ENCODE data around the gene TSPAN9.

TSPAN9 gene, protein sequence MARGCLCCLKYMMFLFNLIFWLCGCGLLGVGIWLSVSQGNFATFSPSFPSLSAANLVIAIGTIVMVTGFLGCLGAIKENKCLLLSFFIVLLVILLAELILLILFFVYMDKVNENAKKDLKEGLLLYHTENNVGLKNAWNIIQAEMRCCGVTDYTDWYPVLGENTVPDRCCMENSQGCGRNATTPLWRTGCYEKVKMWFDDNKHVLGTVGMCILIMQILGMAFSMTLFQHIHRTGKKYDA

DNA sequence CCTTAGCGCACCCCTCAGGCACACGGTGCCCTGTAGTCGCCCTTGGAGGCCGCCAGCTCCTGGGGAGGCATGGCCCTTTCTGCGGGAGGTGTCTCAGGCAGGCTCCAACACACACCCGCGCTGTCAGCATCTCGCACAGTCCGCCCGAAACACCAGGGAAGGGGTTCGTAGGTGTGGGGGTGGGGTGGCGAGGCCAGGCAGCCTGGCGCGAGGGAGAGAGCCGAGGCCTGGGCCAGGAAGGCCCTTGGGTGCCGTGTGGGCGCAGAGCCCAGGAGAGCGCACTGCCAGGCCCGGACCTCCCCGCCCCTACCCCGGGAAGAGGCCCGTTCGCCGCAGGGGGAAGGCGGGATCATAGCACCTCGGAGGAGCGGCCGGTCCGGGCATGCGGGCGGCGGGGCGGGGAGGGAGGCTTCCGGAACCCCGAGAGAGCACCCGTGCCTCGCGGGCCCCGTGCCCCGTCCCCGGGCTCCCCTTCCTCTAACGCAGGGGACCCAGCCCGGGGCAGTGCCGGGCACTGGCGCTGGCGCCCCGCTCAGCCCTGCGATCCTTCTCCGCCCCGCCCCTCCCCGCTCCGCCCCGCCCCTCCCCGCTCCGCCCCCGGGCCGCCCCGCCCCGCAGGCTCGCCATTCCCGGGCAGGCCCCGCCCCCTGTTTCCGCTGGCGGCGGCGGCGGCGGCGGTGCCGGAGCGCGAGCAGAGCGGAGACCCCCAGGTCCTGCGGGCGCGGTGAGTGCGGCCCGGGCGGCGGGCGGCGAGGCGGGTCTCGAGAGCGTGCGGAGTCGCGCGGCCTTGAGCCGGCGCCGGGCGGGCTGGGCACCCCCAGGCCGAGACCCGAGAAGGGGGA is at the start of gene TSPAN9:
TSPAN9 (plus strand) TSS at position 650 of the 842 bp plus-strand sequence. CDS start 123,815 bp downstream, outside the sequence.
- no peak for DNase-seq (ENCODE audit: low read depth)

DNA sequence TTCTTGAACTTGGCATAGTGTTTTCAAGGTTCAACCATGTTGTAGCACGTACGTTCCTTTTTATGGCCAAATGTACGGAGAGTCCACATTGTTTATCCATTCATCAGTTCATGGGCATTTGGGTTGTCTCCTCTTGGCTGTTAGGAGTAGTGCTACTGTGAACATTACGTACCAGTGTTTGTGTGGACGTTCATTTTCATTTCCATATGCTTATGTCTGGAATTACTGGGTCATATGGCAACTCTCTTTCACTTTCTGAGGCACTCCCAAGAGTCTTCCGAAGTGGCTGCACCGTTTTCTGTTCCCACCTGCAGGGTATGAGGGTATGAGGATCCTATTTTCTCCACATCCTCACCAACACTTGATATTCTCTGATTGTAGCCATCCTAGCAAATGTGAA is 49.1 kb upstream of the TSPAN9 start:
- no peak for DNase-seq (ENCODE audit: low read depth)

DNA sequence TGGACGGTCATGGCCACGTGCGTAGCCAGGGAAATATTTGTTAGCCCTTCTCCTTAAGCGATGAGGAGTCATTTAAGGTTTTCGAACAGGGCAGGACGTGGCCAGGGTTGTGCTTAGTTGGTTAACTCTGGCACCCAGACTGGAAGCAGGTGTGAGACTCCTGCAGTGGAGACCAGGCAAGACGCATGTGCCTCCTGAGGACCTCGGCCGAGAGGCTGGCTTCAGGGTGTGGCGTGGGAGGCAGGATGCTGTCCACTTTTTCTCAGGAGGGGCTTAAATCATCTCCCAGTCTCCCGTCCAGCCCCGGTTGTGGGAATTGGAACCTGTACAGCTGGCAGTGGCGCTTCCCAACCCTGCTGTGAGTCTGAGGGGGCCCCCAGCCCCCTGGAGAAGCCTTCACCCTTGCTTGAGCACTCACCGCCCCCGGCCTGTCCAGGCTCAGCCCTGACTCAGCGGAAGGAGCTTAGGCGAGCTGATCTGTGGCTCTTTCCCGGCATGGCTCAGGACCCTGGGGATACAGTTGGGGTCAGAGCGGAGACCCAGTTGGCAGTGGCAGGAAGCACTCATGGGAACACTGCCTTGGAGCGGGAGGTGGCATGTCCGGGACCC is 46.3 kb upstream of the TSPAN9 start:
- DNase-seq (ENCODE audit: low read depth): no peak

DNA sequence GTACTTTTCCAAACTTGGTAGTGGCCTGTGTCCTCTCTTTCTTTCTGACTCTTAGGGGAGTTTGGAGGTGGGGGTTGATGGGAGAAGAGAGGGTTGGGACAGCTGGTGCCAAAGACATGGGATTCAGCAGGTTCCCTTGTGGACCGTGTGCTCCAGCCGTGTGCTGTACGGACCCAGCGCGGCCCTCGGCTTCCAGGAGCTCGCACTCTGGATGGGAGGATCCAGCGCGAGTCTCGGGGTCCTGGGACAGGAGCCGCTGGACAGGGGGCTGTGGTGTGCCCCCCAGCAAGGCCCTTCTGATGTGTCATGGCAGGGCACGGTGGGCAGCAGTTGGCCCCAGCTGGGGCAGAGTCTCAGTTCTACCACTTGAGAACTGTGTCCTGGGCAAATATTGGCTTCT is 45.0 kb upstream of the TSPAN9 start:
- no peak for DNase-seq (ENCODE audit: low read depth)

DNA sequence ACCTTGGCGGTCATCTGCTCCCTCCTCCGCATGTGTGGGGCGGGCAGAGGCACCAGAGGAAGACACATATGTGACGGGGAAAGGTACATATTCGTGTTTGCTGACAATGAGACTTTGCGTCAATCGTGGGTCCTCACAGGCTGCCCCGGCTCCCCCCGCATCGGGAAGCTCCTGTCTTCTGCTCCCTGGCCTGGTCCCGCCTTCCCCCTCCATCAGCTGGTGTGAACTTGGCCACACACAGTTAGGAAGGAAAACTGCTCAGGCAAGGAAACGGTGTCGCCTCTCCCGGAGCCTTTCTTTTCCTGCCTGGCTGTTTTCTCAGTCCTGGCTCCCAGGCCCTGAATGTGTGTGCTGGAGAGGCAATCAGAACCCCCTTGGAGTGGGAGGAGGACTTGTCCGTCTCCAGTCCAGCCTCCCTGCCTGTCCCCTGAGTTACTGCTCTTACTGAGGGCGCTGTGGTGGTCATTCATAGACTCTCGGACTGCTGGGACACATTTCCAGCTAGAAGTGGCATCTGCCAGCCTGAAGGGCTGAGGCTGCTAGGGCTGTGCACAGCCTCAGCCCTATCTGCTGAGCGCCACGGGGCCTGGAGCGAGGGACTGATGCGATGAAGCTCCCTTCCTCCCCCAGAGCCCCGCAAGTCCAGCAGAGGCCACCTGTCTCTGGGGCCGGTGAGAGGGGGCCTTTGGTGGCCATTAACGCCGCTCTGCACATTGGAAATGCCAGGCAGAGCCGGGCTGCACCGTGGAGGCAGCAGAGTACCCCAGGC is 44.2 kb upstream of the TSPAN9 start:
- DNase-seq (ENCODE audit: low read depth): no peak

DNA sequence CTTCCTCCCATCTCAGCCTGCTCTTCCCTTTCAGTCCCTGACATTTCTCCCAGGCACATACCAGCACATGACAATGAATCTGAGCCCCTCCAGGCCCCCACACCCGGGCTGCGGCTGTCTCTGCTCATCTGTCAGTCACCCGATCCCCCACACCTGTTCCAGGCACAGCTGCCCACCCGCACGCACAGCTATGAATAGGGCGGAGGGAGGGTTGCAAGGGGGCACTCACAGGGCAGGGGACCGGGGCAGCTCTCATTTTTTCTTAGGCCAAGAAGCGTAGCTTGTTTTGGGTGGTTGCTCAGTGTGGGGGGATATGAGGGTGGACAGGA is 43.7 kb upstream of the TSPAN9 start:
- DNase-seq (ENCODE audit: low read depth): no peak

DNA sequence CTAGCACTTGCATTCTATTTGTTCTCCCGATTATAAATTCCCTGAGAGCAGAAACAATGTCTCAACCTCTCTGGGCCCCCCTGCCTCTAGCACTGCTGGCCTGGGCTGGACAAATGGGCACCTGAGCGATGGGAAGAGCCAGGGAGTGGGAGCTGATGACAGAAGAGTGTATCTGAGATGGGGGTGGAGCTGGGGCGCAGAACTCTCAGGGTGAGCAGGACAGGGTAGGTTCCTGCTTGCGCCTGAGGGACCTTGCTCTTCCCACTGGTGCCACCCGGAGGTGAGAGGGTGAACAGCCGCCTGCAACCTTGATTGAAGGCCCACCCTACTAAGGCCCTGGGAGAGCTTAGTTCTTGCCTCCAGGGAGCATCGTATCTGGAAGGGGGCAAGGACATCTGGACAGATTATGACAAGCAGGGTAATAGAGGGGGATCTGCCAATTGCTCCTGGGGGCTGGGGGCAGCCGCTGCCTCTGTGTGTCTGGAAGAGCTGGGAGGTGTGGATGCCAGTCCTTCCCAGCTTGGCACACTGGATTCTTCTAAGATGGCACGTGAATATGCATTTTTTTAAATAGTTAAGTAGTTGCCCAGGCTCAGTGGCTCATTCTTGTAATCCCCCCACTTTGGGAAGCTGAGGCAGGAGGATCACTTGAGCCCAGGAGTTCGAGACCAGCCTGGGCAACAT is 43.0 kb upstream of the TSPAN9 start:
- peak; percentile 7 for DNase-seq (ENCODE audit: low read depth)

DNA sequence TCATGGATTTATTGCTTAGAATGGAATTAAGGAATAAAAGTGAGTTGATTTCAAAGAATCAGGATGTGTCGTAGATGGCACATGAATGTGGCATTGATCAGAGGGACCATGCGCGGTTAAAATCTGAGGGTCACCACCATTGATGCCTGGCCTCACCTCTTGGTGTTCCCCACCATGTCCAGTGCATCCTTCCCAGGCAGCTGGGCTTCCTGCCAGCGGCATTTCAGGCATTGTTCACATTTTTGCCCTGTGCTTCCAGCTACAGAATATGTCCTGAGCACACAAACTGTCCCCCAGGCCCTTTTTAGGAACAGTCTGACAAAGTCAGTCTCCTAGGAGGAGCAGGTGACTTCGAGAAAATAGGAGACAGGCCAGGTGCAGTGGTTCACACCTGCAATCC is 42.0 kb upstream of the TSPAN9 start:
- no peak for DNase-seq (ENCODE audit: low read depth)

DNA sequence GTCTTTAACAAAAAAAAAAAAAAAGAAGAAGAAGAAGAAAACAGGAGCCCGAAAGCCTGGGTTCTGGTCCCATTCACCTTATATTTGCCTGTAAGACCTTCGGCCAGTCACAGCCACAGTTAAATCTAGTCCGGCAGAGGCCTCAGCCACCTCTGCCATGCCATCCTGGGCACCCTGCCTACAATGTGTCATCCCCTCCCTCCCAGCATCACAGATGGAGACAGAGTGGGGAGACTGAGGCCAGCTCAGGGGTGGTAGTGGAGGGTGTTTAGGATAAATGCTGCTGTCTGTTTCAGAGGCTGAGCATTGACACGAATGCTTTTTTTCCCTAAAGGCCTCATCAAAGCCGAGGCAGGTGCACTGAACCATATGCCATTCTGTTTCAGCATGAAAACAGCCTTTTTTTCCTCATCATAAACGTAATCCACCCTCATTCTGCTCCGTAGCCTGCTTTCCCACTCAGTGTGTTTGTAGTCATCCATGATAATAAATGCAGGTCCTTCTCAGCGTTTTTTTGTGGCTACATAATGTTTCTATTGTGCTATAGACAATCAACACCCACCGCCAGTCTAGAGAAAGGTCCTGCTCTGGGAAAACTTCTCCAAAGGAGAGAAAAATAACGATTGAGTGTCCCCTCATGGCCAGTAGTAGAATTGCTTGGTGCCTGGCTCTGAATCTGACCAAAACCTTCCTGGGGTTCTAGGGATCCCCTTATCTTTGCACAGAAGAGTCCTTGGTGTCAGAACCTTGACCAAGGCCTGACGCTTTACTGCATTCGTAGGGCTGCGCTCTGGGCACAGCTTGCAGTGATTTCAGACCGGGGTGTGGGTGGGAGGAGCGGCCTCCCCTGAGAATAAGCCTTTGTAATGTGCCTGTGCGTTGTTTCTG is 41.1 kb upstream of the TSPAN9 start:
- DNase-seq (ENCODE audit: low read depth): no peak

DNA sequence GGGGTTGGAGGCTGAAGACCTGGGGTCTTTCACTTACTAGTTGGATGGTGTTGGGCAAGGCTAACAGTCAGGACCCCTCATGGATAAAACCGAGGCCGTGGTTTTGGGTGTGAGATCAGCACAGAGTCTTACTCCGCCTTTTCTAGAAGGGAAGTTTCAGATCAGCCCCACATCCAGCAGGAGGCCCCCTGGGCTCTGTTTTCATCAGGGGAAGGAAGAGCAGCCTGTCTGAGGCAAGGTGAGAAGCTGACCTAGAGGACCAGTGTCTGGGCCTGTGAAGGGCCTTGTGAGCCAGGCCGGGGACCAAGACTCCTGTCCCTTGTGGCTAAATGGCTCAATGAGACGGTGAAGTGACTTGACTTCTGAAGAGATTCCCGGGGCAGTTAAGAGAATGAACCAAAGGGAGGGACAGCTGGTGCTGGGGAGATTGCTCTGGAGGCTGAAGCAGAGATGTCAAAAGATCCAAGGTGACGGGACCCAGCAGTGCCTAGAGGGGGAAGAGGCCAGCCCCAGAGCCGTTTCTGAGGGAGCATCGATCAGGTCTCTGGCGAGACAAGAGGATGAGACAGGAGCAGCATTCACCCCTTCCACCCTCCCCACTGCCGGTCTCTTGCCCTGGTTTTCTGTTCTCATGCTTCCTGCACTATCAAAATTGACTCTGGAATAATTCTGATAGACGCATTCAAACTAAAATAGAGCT is 40.1 kb upstream of the TSPAN9 start:
- DNase-seq (ENCODE audit: low read depth): no peak

DNA sequence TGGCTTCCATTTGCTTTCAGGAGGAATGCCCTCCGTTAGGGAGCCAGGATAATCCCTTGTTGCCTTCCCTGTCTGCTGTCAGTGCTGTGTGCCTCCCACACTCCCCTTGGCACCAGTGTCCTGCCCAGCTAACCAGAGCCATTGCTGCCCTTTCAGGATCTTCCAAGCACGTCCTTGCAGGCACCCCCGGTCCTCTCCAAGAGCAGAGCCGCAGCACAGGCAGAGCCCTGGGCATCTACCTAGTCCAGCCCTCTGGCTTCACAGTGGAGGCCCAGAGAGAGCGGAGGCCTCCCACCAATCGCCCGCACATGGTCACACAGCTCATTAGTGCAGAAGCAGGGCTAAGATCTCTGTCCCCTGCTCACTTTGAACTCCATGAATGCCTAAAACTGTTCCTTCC is 39.0 kb upstream of the TSPAN9 start:
- no peak for DNase-seq (ENCODE audit: low read depth)

DNA sequence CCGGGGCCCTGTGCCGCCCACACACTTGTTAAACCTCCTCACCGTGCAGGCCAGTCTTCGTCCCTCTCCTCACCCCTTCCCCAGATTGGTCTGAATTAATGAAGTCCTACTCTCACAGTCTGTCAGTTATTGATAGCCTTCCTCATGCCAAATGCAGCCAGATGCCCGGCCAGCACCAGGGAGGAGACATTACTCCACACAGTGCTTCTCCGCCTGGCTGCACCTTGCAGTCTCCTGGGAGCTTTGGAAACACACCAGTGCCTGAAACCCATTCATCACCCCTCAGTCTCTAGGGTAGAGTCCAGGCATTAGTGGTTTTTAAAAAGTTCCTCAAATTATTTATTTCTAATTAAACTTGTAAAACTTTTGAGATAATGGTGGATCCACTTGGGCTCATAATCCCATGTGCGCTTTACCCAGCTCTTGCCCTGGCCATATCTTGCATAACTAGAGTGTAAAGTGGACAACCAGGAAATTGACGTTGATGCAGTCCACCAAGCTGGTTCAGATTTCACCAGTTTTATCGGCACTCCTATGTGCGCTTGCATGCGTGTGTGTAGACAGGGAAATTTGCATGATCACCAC is 38.2 kb upstream of the TSPAN9 start:
- no peak for DNase-seq (ENCODE audit: low read depth)

DNA sequence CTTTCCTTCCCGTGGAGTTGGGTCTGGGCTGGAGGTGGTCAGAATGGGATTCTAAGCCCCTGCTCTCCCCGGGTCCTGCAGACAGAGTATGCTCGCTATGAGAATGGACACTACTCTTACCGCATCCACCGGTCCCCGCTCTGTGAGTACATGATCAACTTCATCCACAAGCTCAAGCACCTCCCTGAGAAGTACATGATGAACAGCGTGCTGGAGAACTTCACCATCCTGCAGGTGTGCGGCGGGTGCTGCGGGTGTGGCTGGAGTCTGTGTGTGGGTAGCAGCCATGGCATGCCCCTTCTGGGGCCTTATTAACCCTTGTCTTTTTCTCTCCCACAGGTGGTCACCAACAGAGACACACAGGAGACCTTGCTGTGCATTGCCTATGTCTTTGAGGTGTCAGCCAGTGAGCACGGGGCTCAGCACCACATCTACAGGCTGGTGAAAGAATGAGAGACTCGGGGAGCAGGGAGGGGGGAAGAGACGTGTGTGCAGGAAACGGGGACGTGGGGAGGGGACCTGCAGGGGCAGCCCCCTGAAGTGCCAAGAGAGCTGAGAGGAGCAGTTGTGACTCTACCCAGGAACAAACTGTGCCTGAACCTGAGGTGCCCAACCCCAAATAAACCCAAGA is 37.0 kb upstream of the TSPAN9 start:
- DNase-seq (ENCODE audit: low read depth): no peak

DNA sequence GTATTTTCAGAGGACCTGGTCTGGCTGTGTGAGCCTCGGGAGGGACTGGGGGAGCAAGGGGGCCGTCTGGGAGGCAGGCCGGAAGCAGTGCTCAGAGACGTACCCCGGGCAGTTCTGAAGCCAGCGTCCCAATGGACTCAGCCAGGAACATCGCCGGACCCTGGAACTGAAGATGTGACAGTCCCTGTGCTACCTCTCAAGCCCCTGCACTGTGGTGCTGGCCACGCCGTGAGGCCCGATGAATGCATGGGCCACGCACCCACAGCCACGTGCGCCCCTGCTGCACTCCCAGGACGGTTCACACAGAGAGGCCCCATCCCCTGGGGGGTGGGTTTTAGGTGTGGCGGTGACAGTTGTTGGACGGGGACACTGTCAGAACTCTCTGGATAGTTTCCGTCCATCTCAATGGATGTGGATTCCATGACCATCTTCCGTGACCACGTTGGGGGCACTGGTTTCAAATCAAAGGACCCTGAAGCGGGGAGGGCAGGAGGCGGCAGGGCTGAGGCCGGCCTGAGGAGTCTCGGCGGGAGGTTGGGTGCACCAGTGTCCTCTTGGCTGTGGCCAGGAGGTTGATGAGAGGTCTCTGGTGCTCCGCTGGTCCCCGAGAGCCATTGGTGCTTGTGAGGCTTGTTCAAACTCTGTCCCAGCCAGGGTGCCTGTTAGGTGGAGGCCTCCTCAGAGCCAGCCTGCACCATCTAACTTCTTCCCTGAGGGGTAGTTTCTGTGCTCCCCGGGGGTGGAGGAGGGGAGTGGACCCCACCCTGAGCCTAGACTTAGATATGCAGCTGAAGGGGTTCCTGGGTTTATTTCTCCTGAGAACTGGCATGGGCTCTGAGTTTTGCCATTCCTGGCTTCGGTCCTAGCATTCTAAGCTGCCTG is 36.3 kb upstream of the TSPAN9 start:
- no peak for DNase-seq (ENCODE audit: low read depth)

DNA sequence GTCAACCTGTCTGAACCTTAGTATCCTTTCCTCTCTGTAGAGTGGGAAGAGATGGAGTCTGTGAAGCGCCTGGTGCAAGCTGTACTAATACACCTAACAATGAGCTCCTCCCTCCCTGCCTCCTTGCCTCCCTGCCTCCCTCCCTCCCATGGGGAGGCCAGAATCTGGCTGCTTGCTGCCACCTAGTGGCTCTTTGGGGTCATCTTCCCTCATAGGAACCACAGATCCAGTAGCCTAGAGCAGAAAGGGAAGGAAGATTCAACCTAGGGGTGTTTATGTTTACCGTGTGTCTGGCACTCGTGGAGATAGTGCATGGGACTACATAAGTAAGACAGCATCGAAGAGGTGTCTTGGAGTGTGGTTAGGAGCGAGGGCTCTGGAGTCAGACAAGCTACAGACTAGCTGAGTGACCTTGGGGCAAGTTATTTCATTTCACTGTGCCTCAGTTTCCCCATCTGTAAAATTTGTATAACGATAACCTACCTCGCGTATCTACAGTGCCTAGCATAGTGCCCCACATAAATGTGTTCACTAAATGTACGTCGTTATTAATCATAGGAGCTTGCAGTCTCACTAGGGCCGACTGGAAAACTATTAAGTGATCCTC is 35.5 kb upstream of the TSPAN9 start:
- DNase-seq (ENCODE audit: low read depth): no peak

DNA sequence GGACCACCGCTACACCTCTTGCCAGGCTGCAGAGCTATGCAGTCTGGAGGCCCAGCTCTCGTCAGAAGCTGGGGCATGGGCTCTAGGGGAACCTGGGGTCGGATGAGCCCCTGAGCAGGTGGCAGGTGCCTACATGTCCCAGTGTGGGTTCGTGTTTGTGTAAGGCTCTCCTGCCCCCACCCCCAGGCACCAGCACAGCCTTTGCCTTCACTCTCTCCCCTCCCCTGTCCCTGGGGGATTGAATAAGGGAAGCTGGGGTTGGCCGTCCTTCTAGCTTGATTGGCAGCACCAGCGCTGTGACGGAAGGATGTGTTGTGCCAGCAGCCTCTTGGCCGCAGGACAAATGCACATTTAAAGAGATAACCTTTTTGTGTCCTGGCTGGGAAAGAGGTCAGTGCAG is 34.8 kb upstream of the TSPAN9 start:
- no peak for DNase-seq (ENCODE audit: low read depth)

DNA sequence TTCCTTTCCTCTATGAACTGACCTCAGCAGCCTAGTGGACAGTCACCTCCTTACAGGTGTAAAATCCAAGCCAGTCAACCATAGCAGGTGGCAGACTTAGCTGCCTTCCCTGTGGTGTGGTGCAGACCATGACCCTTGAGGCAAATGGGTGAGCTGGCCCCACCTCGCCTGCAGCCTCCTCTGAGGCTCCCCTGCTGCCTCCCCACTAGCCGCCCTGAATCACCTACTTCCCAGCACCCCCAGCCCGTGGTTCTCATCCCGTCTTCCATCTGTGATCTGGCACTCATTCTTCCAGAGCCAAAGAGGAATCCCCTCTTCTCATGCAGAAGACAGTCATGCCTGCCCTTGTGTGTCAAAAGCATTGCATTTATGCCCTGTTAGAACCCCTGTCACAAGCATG is 34.4 kb upstream of the TSPAN9 start:
- no peak for DNase-seq (ENCODE audit: low read depth)

DNA sequence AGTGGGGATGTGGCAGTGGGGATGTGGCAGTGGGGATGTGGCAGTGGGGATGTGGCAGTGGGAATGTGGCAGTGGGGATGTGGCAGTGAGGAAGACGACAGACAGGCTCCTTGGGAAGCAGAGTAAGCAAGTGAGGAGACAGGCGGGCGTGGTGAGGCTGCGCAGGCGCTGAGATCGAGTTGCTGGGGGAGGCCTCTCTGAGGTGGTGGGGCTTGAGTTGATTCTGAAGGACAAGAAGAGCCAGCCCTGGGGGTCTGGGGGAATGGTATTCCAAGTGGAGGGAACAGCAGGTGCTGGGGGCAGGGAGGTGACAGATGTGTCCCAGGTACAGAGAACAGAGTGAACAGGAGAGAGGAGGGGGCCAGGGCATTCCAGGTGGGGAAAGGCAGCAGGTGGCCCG is 33.8 kb upstream of the TSPAN9 start:
- DNase-seq (ENCODE audit: low read depth): no peak

All from GM04503 (cell line).